HG03103 (cell line): ENCODE results near the gene SELENOK.

ENCODE experiments used
- ATAC-seq: cut with Tn5 transposase; IDR thresholded peaks from one replicate; pipeline ENCODE4 v1.9.1; 2021; ENCODE audit warnings: low read depth; ENCODE audit not compliant: unreplicated experiment

The SELENOK gene

DNA sequence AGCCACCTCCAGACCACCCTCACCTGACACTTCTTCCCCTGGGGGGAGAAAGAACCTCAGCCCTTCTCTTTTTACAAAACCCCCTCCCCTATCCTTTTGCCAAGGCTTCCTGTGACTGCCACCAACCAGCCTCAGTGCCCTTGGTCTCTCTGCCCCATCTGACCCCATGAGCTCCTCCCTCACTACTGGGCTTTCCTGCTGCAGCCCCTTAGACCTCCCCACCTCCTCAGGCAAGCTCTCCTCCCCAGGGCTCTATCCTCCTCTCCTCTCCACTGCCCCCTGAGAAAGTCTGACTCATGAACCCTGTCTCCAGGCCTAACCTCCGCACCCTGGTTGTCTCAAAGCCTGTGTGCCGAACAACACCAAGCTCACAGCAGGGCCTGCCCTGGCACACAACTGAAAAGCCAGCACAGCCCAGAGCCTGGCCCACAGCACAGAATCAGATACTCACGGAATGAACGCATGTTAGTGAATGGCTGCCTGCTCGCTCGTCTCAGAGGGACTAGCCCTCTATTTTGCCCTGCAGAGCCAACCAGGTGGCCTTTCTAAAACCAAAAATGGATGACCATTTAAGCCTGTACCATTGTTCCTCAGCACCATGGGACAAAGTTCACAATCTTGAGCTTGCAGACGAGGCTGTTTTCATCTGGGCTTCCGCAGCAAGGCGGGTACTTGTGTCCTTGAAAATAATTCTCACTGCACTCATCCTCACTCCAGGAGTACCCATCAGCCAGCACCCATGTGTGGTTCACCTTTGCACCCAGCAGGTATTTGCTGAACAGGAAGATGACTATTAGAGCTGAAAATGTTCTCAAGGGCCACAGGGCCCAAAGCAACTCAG, 47.2 kb downstream of the SELENOK start:
- ATAC-seq: no peak

DNA sequence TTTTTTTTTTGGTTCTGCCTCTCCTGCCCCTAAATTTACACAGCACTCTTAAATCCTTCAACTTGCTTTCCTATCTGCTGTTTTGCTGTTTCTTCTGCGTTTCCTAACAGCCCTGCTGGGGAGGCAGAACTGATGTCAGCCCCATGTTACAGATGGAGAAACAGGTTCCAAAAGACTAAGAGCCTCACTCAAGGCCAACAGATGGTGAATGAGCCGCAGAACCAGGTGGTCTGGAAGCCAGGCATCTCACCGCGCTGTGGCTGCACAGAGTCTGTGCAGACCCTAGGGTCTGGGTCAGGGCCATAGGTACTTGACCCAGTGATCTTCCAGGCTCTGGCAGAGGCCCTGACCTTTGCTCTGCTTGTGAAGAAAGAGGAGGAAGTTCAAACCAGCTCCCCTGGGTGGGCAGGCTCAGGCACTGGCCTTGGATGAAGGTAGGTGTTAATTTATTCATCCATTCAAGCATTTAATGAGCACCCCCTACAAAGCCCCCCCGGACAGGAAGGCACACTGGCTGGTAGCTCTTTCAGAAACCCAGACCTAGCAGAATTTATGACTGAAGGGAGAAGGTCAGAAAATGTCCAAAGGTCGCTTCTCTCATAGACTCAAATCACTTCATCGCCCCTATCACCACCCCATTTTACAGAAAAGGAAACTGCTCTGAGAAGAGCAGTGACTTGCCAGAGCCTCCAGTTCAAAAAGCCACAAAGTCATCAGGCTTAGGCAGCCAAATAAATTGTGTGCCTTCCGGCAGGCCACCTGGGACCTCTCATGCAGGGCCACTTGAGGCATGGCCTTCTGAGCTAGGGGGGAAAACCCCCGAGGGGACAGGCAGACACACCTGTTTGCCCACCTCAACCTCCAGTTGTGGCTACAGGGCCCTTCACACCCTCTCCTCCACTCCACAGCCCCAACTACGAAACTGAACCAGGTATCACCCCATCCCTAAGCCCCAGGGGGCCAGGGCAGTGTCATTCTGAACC, 48.2 kb downstream of the SELENOK start:
- ATAC-seq: peak; percentile 39

- ATAC-seq: no peak
Measured at GRCh38 chr3:53842436-53843194, 49.0 kb downstream of the SELENOK start.

DNA sequence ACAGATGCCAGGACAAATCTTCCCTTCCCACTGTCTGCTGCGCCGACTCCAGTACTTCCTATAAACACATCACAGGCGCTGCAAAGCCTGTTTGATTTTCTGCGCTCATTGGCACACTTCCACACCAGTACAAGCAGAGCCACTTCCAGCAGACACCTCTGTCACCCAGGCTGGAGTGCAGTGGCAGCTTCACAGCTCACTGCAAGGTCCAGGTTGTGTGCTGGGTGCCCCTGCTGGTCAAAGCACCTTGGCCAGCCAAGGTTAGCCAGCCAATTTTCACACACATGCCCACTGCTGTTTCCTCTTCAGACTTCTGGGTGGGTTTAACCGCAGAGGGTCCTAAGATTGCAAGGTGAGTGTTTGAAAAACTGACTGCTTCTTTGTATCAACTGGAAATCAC, 50.4 kb downstream of the SELENOK start:
- no peak for ATAC-seq

DNA sequence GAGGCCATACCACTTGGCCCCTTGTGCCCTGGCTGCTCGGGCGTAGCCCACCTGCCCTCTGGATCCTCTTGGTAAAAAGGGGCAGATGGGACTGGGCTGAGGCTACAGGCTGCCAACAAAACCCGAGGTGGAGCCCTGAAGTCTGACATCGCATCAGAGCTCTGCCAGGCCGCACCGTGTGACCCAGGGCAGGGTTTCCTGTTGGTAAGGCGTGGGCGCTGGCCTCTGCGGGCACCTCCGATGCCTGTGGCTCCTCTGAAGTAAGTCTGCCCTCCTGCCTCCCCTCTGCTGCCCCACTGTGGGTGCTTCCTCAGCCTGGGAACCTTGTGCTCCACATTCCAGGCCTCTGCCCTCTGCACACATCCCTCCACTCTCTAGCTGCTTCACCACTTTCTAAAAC, 54.3 kb downstream of the SELENOK start:
- no peak for ATAC-seq

DNA sequence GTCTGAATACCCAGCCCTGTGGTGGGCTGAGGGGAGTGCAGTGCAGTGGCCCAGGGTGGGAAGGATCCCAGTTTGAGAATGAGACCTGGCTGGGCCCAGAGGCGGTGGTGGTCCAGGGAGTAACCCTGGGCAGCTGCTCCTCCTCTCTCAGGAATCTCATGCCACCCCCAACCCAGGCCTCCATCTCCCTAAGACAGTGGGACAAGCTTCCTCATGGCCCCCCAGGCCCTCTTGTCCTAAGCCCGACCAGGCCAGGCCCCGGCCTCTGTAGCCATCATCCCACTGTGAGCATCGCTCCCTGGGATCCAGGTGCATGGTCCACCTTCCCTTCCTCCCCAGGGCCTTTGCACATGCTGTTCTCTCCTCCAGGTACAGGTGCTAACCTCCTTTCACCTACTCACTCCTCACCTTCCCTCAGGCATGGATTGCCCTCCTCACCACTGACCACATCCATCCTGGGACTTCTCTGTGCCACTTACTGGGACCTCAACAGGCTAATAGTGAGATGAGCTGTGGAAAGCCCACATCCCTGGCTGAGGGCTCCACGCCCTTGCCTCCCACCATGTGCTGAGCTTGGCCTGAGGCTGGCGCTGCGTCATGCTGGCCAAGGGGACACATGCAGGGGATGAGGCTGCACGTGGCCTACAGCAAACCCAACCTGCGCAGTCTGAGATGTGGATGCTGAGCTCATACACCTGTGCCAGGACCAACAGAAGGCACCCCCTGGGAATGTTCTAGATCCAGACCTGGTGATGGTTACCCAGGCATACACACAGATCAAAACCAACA, 55.4 kb downstream of the SELENOK start:
- ATAC-seq: no peak

GRCh38 chr3:53835257-53835656, 56.4 kb downstream of the SELENOK start:
- ATAC-seq: no peak

GRCh38 chr3:53834429-53835095, 57.1 kb downstream of the SELENOK start:
- no peak for ATAC-seq
